Measurements from ENCODE around the gene CXCR4.

The CXCR4 gene

GRCh38 chr2:136113209-136113971 is 4.6 kb downstream of the CXCR4 start:
- Histone ChIP-seq H3K9ac (ENCODE audit: low read depth, low read length) (no peak overlapping the region), H3K36me3 (ENCODE audit: control insufficient read depth, insufficient read depth, low read length) (peaks cover 10% of the 10 kb centered on the region; the same call in 1 of the 2 replicates), H3K9me3 (ENCODE audit: control insufficient read depth, insufficient read depth, low read length) (no peaks in the 10 kb centered on the region), H3K27me3 (ENCODE audit: control insufficient read depth, insufficient read depth, low read length) (peaks cover 42% of the 10 kb centered on the region), H3K27ac (ENCODE audit: low read depth, low read length) (no peak overlapping the region), H3K4me3 (ENCODE audit: low read depth, low read length) (no peak overlapping the region), H3K4me1 (ENCODE audit: control insufficient read depth, insufficient read depth, low read length) (0 out of 2 replicates have a peak, but pooled peaks cover 11% of the 10 kb centered on the region)

GRCh38 chr2:136112317-136113208 is 5.4 kb downstream of the CXCR4 start:
- no peaks in the 10 kb centered on the region for H3K9me3 ChIP-seq (ENCODE audit: control insufficient read depth, insufficient read depth, low read length)
- H3K4me1 ChIP-seq (ENCODE audit: control insufficient read depth, insufficient read depth, low read length): 0 out of 2 replicates have a peak, but pooled peaks cover 11% of the 10 kb centered on the region
- H3K36me3 ChIP-seq (ENCODE audit: control insufficient read depth, insufficient read depth, low read length): peaks cover 10% of the 10 kb centered on the region; the same call in 1 of the 2 replicates
- H3K4me3 ChIP-seq (ENCODE audit: low read depth, low read length): no peak overlapping the region
- H3K27ac ChIP-seq (ENCODE audit: low read depth, low read length): no peak overlapping the region
- no peak overlapping the region for H3K9ac ChIP-seq (ENCODE audit: low read depth, low read length)
- peaks cover 37% of the 10 kb centered on the region for H3K27me3 ChIP-seq (ENCODE audit: control insufficient read depth, insufficient read depth, low read length)

- no peak overlapping the region for H3K9ac ChIP-seq (ENCODE audit: low read depth, low read length)
- peaks cover 29% of the 10 kb centered on the region for H3K27me3 ChIP-seq (ENCODE audit: control insufficient read depth, insufficient read depth, low read length)
- H3K4me3 ChIP-seq (ENCODE audit: low read depth, low read length): no peak overlapping the region
- H3K4me1 ChIP-seq (ENCODE audit: control insufficient read depth, insufficient read depth, low read length): 0 out of 2 replicates have a peak, but pooled peaks cover 11% of the 10 kb centered on the region
- H3K36me3 ChIP-seq (ENCODE audit: control insufficient read depth, insufficient read depth, low read length): peaks cover 10% of the 10 kb centered on the region; the same call in 1 of the 2 replicates
- no peaks in the 10 kb centered on the region for H3K9me3 ChIP-seq (ENCODE audit: control insufficient read depth, insufficient read depth, low read length)
- H3K27ac ChIP-seq (ENCODE audit: low read depth, low read length): no peak overlapping the region
These were observed 6.2 kb downstream of the CXCR4 start for GRCh38 chr2:136111711-136112110.

GRCh38 chr2:136110526-136110925 is 7.4 kb downstream of the CXCR4 start:
- H3K27ac ChIP-seq (ENCODE audit: low read depth, low read length): no peak overlapping the region
- H3K4me3 ChIP-seq (ENCODE audit: low read depth, low read length): no peak overlapping the region
- H3K9ac ChIP-seq (ENCODE audit: low read depth, low read length): no peak overlapping the region
- peaks cover 10% of the 10 kb centered on the region; the same call in 1 of the 2 replicates for H3K36me3 ChIP-seq (ENCODE audit: control insufficient read depth, insufficient read depth, low read length)
- H3K27me3 ChIP-seq (ENCODE audit: control insufficient read depth, insufficient read depth, low read length): peaks cover 17% of the 10 kb centered on the region
- 0 out of 2 replicates have a peak, but pooled peaks cover 8% of the 10 kb centered on the region for H3K4me1 ChIP-seq (ENCODE audit: control insufficient read depth, insufficient read depth, low read length)
- no peaks in the 10 kb centered on the region for H3K9me3 ChIP-seq (ENCODE audit: control insufficient read depth, insufficient read depth, low read length)

GRCh38 chr2:136108463-136108862 is 9.5 kb downstream of the CXCR4 start:
- Histone ChIP-seq H3K4me3 (ENCODE audit: low read depth, low read length) (no peak overlapping the region), H3K27me3 (ENCODE audit: control insufficient read depth, insufficient read depth, low read length) (no peaks in the 10 kb centered on the region), H3K36me3 (ENCODE audit: control insufficient read depth, insufficient read depth, low read length) (no peaks in the 10 kb centered on the region), H3K9ac (ENCODE audit: low read depth, low read length) (no peak overlapping the region), H3K27ac (ENCODE audit: low read depth, low read length) (no peak overlapping the region), H3K9me3 (ENCODE audit: control insufficient read depth, insufficient read depth, low read length) (no peaks in the 10 kb centered on the region), H3K4me1 (ENCODE audit: control insufficient read depth, insufficient read depth, low read length) (0 out of 2 replicates have a peak, but pooled peaks cover 8% of the 10 kb centered on the region)

GRCh38 chr2:136107051-136108033 is 10.6 kb downstream of the CXCR4 start:
- no peaks in the 10 kb centered on the region for H3K36me3 ChIP-seq (ENCODE audit: control insufficient read depth, insufficient read depth, low read length)
- H3K4me1 ChIP-seq (ENCODE audit: control insufficient read depth, insufficient read depth, low read length): no peaks in the 10 kb centered on the region
- H3K9ac ChIP-seq (ENCODE audit: low read depth, low read length): no peak overlapping the region
- H3K9me3 ChIP-seq (ENCODE audit: control insufficient read depth, insufficient read depth, low read length): no peaks in the 10 kb centered on the region
- no peaks in the 10 kb centered on the region for H3K27me3 ChIP-seq (ENCODE audit: control insufficient read depth, insufficient read depth, low read length)
- H3K4me3 ChIP-seq (ENCODE audit: low read depth, low read length): no peak overlapping the region
- no peak overlapping the region for H3K27ac ChIP-seq (ENCODE audit: low read depth, low read length)

- no peaks in the 10 kb centered on the region for H3K4me1 ChIP-seq (ENCODE audit: control insufficient read depth, insufficient read depth, low read length)
- no peak overlapping the region for H3K27ac ChIP-seq (ENCODE audit: low read depth, low read length)
- H3K9ac ChIP-seq (ENCODE audit: low read depth, low read length): no peak overlapping the region
- H3K36me3 ChIP-seq (ENCODE audit: control insufficient read depth, insufficient read depth, low read length): no peaks in the 10 kb centered on the region
- H3K9me3 ChIP-seq (ENCODE audit: control insufficient read depth, insufficient read depth, low read length): no peaks in the 10 kb centered on the region
- no peak overlapping the region for H3K4me3 ChIP-seq (ENCODE audit: low read depth, low read length)
- no peaks in the 10 kb centered on the region for H3K27me3 ChIP-seq (ENCODE audit: control insufficient read depth, insufficient read depth, low read length)
These were observed 11.4 kb downstream of the CXCR4 start for GRCh38 chr2:136106505-136106904.

DNA sequence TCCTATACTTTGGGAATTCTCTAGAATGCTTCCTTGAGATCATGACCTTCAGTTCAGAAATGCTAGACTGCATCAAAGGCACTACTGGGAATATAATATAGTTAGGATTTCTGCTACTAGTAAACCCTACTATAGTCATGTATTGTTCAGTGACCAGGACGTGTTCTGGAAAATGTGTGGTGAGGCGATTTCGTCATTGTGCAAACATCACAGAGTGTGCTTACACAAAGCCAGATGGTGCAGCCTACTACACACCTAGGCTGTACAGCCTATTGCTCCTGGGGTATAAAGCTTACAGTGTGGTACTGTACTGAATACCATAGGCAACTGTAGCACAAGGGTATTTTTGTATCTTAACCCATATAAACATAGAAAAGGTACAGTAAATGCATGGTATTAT is 13.0 kb downstream of the CXCR4 start:
- Histone ChIP-seq H3K9me3 (ENCODE audit: control insufficient read depth, insufficient read depth, low read length) (no peaks in the 10 kb centered on the region), H3K4me1 (ENCODE audit: control insufficient read depth, insufficient read depth, low read length) (no peaks in the 10 kb centered on the region), H3K27me3 (ENCODE audit: control insufficient read depth, insufficient read depth, low read length) (no peaks in the 10 kb centered on the region), H3K9ac (ENCODE audit: low read depth, low read length) (no peak overlapping the region), H3K36me3 (ENCODE audit: control insufficient read depth, insufficient read depth, low read length) (no peaks in the 10 kb centered on the region), H3K4me3 (ENCODE audit: low read depth, low read length) (no peak overlapping the region), H3K27ac (ENCODE audit: low read depth, low read length) (no peak overlapping the region)

- no peaks in the 10 kb centered on the region for H3K27me3 ChIP-seq (ENCODE audit: control insufficient read depth, insufficient read depth, low read length)
- H3K9ac ChIP-seq (ENCODE audit: low read depth, low read length): no peak overlapping the region
- no peaks in the 10 kb centered on the region for H3K36me3 ChIP-seq (ENCODE audit: control insufficient read depth, insufficient read depth, low read length)
- no peaks in the 10 kb centered on the region for H3K4me1 ChIP-seq (ENCODE audit: control insufficient read depth, insufficient read depth, low read length)
- no peak overlapping the region for H3K27ac ChIP-seq (ENCODE audit: low read depth, low read length)
- H3K4me3 ChIP-seq (ENCODE audit: low read depth, low read length): no peak overlapping the region
- no peaks in the 10 kb centered on the region for H3K9me3 ChIP-seq (ENCODE audit: control insufficient read depth, insufficient read depth, low read length)
These were observed 16.9 kb downstream of the CXCR4 start for GRCh38 chr2:136101042-136101441.

GRCh38 chr2:136098441-136098840 is 19.5 kb downstream of the CXCR4 start:
- no peaks in the 10 kb centered on the region for H3K9me3 ChIP-seq (ENCODE audit: control insufficient read depth, insufficient read depth, low read length)
- H3K4me1 ChIP-seq (ENCODE audit: control insufficient read depth, insufficient read depth, low read length): peaks cover 5% of the 10 kb centered on the region
- no peaks in the 10 kb centered on the region for H3K36me3 ChIP-seq (ENCODE audit: control insufficient read depth, insufficient read depth, low read length)
- H3K4me3 ChIP-seq (ENCODE audit: low read depth, low read length): no peak overlapping the region
- no peak overlapping the region for H3K9ac ChIP-seq (ENCODE audit: low read depth, low read length)
- no peaks in the 10 kb centered on the region for H3K27me3 ChIP-seq (ENCODE audit: control insufficient read depth, insufficient read depth, low read length)
- no peak overlapping the region for H3K27ac ChIP-seq (ENCODE audit: low read depth, low read length)

All from HUES48 (cell line).